Ramos (cell line): ENCODE measurements around the gene AKAP9.
"Not testable (repeated sequence)": the region's sequence is repeated elsewhere in the genome, so short reads cannot be mapped to it uniquely, and the experiment has no call there.

Experiments
- in situ Hi-C: fragments of 300-500 bp; cut with MboI; formaldehyde crosslinking; loops from one replicate; pipeline ENCODE4 v1.14.3; 2022; ENCODE audit warnings: low sequenced_read_pairs; ENCODE audit not compliant: unreplicated experiment

Gene AKAP9

GRCh38 chr7:91944970-91945369 lies 4.3 kb downstream of the AKAP9 start:
- in situ Hi-C loops: not testable (repeated sequence)

GRCh38 chr7:91945476-91945875 lies 4.8 kb downstream of the AKAP9 start:
- in situ Hi-C loops: no loop called here

- in situ Hi-C loops: no loop called here
Measured at GRCh38 chr7:91946549-91946948, 5.9 kb downstream of the AKAP9 start.

- in situ Hi-C loops: no loop called here
Measured at GRCh38 chr7:91947948-91948347, 7.3 kb downstream of the AKAP9 start.

GRCh38 chr7:91949221-91950009 lies 8.8 kb downstream of the AKAP9 start:
- in situ Hi-C loops: no loop called here

GRCh38 chr7:91953618-91954017 lies 13.0 kb downstream of the AKAP9 start:
- in situ Hi-C loops: no loop called here

GRCh38 chr7:91956464-91956863 lies 15.8 kb downstream of the AKAP9 start:
- in situ Hi-C loops: not testable (repeated sequence)

- in situ Hi-C loops: no loop called here
Measured at GRCh38 chr7:91957232-91957631, 16.6 kb downstream of the AKAP9 start.

GRCh38 chr7:91957823-91958222 lies 17.2 kb downstream of the AKAP9 start:
- in situ Hi-C loops: no loop called here

- in situ Hi-C loops: no loop called here
Measured at GRCh38 chr7:91959023-91959422, 18.4 kb downstream of the AKAP9 start.

GRCh38 chr7:91961816-91962215 lies 21.2 kb downstream of the AKAP9 start:
- in situ Hi-C loops: no loop called here

GRCh38 chr7:91962419-91962818 lies 21.8 kb downstream of the AKAP9 start:
- in situ Hi-C loops: no loop called here

GRCh38 chr7:91967513-91967912 lies 26.9 kb downstream of the AKAP9 start:
- in situ Hi-C loops: not testable (repeated sequence)

GRCh38 chr7:91973639-91974038 lies 33.0 kb downstream of the AKAP9 start:
- in situ Hi-C loops: no loop called here

GRCh38 chr7:91974066-91974465 lies 33.4 kb downstream of the AKAP9 start:
- in situ Hi-C loops: no loop called here

GRCh38 chr7:91976743-91977142 lies 36.1 kb downstream of the AKAP9 start:
- in situ Hi-C loops: no loop called here

- in situ Hi-C loops: no loop called here
Measured at GRCh38 chr7:91979590-91979989, 38.9 kb downstream of the AKAP9 start.

GRCh38 chr7:91982352-91982751 lies 41.7 kb downstream of the AKAP9 start:
- in situ Hi-C loops: not testable (repeated sequence)

GRCh38 chr7:91988213-91988612 lies 47.6 kb downstream of the AKAP9 start:
- in situ Hi-C loops: no loop called here

- in situ Hi-C loops: no loop called here
Measured at GRCh38 chr7:91993976-91994375, 53.3 kb downstream of the AKAP9 start.

GRCh38 chr7:91995391-91996105 lies 54.9 kb downstream of the AKAP9 start:
- in situ Hi-C loops: no loop called here
